Neural cell (in vitro differentiated cells): ENCODE measurements around the gene ITGA3. TPM values are rescaled to one million over a fixed set of nuclear protein-coding genes. Genes with fewer than 3 reads are reported as not detected.

Experiments
- H2AFZ ChIP-seq: fragments of 200-600, 300-800 bp; sonication (generic), shearing (Covaris generic); 2 replicates; pipeline ENCODE4 v1.6.0; 2014; ENCODE audit warnings: low read depth, mild to moderate bottlenecking, antibody characterized with exemption, low read length, moderate library complexity
- H3F3A ChIP-seq: fragments of 200-600 bp; shearing (Covaris generic); 2 replicates; pipeline ENCODE4 v1.6.1; 2016; ENCODE audit warnings: mild to moderate bottlenecking, moderate library complexity, mixed read lengths, antibody characterized with exemption, low read length; ENCODE audit not compliant: insufficient read depth, poor library complexity, severe bottlenecking
- H3K27ac ChIP-seq: fragments of 200-600, 300-800 bp; sonication (generic), shearing (Covaris generic); 2 replicates; pipeline ENCODE4 v1.5.1; 2014; ENCODE audit warnings: mild to moderate bottlenecking, low read length, moderate library complexity
- H3K27me3 ChIP-seq: fragments of 300-800, 200-600 bp; sonication (generic), shearing (Covaris generic); 2 replicates; pipeline ENCODE4 v1.6.0; 2014; ENCODE audit warnings: mild to moderate bottlenecking, low read depth, low read length, moderate library complexity; ENCODE audit not compliant: insufficient read depth
- H3K36me3 ChIP-seq: fragments of 300-800, 200-600 bp; sonication (generic), shearing (Covaris generic); 2 replicates; pipeline ENCODE4 v1.5.1; 2014; ENCODE audit warnings: mild to moderate bottlenecking, antibody characterized with exemption, low read length, moderate library complexity; ENCODE audit not compliant: insufficient read depth
- H3K4me2 ChIP-seq: fragments of 300-800, 200-600 bp; sonication (generic), shearing (Covaris generic); 2 replicates; pipeline ENCODE4 v1.6.0; 2014; ENCODE audit warnings: mild to moderate bottlenecking, low read length
- H3K4me3 ChIP-seq: fragments of 300-800, 200-600 bp; sonication (generic), shearing (Covaris generic); 2 replicates; pipeline ENCODE4 v1.5.1; 2014; ENCODE audit warnings: mild to moderate bottlenecking, low read length, moderate library complexity
- H3K79me2 ChIP-seq: fragments of 200-600 bp; shearing (Covaris generic); replicated peaks from 2 replicates; pipeline ENCODE4 v1.6.0; 2014; ENCODE audit warnings: mild to moderate bottlenecking, low read length, moderate library complexity; ENCODE audit not compliant: insufficient read depth
- H3K9ac ChIP-seq: fragments of 300-800, 200-600 bp; sonication (generic), shearing (Covaris generic); 2 replicates; pipeline ENCODE4 v1.6.1; 2016; ENCODE audit warnings: mild to moderate bottlenecking, low read length, mixed read lengths
- H3K9me2 ChIP-seq: fragments of 200-600 bp; shearing (Covaris generic); 2 replicates; pipeline ENCODE4 v1.6.1; 2016; ENCODE audit warnings: mild to moderate bottlenecking, low read length, mixed read lengths; ENCODE audit not compliant: insufficient read depth
- H3K9me3 ChIP-seq: fragments of 200-600, 300-800 bp; sonication (generic), shearing (Covaris generic); 2 replicates; pipeline ENCODE4 v1.6.1; 2016; ENCODE audit warnings: mild to moderate bottlenecking, mixed run types, low read length, moderate library complexity, mixed read lengths
- H4K20me1 ChIP-seq: fragments of 200-600 bp; shearing (Covaris generic); 2 replicates; pipeline ENCODE4 v1.6.1; 2016; ENCODE audit warnings: mild to moderate bottlenecking, mixed run types; ENCODE audit not compliant: insufficient read depth
- EP300 ChIP-seq: fragments of 450-650 bp; conservative IDR thresholded peaks from 2 replicates; pipeline ENCODE4 v1.6.1; 2014; ENCODE audit warnings: antibody characterized with exemption, mild to moderate bottlenecking, moderate library complexity; ENCODE audit not compliant: poor library complexity, severe bottlenecking
- EZH2 ChIP-seq: fragments of 200-600, 300-800 bp; shearing (Covaris generic), sonication (generic); IDR thresholded peaks from 2 replicates; pipeline ENCODE4 v1.6.1; 2014; ENCODE audit warnings: antibody characterized with exemption, low read length, borderline replicate concordance, mild to moderate bottlenecking; ENCODE audit not compliant: insufficient read depth, poor library complexity, severe bottlenecking
- MXI1 ChIP-seq: fragments of 450-650 bp; conservative IDR thresholded peaks from 2 replicates; pipeline ENCODE4 v1.6.1; 2014; ENCODE audit warnings: antibody characterized with exemption, mild to moderate bottlenecking; ENCODE audit not compliant: poor library complexity, severe bottlenecking
- POLR2AphosphoS5 ChIP-seq: IDR thresholded peaks from 2 replicates; pipeline ENCODE4 v1.6.1; 2012
- RAD21 ChIP-seq: fragments of 450-650 bp; conservative IDR thresholded peaks from 2 replicates; pipeline ENCODE4 v1.6.1; 2014; ENCODE audit warnings: antibody characterized with exemption, mild to moderate bottlenecking, moderate library complexity
- SMC3 ChIP-seq: fragments of 450-650 bp; conservative IDR thresholded peaks from 2 replicates; pipeline ENCODE4 v1.6.1; 2014; ENCODE audit warnings: antibody characterized with exemption, mild to moderate bottlenecking, moderate library complexity; ENCODE audit not compliant: poor library complexity
- TAF1 ChIP-seq: IDR thresholded peaks from 2 replicates; pipeline ENCODE4 v1.6.1; 2012; ENCODE audit warnings: low read depth
- polyA plus RNA-seq: library from polyadenylated mRNA; depleted of rRNA; stranded (reverse); fragments of >200 nt; gene quantifications from 2 replicates; pipeline ENCODE4 v1.2.3, GENCODE V29; 2014
- TF ChIP-seq, protein P1 (sequence below): IDR thresholded peaks from 2 replicates; pipeline ENCODE4 v1.6.1; 2012; ENCODE audit warnings: borderline replicate concordance
- TF ChIP-seq, protein P2 (sequence below): fragments of 450-650 bp; IDR thresholded peaks from 2 replicates; pipeline ENCODE4 v1.5.1; 2014; ENCODE audit warnings: antibody characterized with exemption, mild to moderate bottlenecking, moderate library complexity; ENCODE audit not compliant: poor library complexity, severe bottlenecking

ITGA3 gene
- polyA plus RNA-seq, 1 donor from 2014 or later: 33.0 TPM

DNA sequence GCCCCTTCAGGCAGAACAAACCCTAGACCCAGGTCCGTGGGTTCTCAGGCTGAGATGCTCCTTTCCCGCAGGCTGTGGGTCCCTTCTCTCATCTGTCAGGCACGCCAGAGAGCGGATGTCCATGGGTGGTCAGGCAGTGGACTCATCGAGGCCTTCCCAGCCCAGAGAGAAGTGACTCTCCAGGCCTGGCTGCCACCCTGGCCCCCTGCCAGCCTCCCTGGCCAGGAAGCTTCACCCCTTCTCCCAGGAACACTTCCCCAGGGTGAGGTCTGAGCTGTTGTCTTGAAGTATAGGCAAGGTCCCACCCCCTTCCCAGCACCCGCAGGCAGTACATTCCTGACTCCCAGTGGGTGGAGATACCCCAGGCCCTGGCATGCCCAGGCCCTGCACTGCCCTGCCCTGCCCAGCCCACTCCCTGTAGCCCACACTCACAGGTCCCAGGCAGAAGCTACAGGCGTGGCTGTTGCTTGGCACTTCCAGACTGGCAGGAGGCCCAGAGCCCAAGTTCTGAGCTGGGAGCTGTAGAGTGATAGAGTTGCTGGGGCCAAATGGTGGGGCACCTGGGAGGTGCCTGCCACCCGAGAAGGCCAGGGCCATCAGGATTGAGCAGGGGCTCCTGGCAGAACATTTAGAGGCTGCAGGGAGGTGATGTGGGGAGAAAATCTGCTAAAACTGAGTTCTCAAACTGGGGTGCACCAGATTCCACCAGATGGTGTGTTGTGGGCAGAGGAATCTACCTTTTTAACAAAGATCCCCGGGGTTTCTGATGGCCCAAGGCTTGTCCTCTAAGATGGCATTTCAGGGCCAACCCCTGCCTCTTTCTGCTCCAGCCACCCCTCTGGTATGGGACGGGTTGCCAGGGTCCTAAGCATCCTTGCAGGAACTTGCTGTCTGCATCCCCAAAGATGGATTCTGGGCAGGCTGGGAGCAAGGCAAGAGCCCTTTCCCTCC lies 6.7 kb downstream of the ITGA3 start:
- no peaks in the 10 kb centered on the region for H4K20me1 ChIP-seq
- no peak overlapping the region for H3K9ac ChIP-seq
- H3K79me2 ChIP-seq: no peaks in the 10 kb centered on the region
- H3K9me2 ChIP-seq: no peaks in the 10 kb centered on the region
- H3F3A ChIP-seq: no peaks in the 10 kb centered on the region
- no peak overlapping the region for H3K4me3 ChIP-seq
- no peak overlapping the region for H2AFZ ChIP-seq
- H3K36me3 ChIP-seq: no peaks in the 10 kb centered on the region
- no peak overlapping the region for H3K27ac ChIP-seq
- no peak overlapping the region for H3K4me2 ChIP-seq
- no peak for TF ChIP-seq TAF1
- no peak for TF ChIP-seq EP300
- TF ChIP-seq, protein P1, sequence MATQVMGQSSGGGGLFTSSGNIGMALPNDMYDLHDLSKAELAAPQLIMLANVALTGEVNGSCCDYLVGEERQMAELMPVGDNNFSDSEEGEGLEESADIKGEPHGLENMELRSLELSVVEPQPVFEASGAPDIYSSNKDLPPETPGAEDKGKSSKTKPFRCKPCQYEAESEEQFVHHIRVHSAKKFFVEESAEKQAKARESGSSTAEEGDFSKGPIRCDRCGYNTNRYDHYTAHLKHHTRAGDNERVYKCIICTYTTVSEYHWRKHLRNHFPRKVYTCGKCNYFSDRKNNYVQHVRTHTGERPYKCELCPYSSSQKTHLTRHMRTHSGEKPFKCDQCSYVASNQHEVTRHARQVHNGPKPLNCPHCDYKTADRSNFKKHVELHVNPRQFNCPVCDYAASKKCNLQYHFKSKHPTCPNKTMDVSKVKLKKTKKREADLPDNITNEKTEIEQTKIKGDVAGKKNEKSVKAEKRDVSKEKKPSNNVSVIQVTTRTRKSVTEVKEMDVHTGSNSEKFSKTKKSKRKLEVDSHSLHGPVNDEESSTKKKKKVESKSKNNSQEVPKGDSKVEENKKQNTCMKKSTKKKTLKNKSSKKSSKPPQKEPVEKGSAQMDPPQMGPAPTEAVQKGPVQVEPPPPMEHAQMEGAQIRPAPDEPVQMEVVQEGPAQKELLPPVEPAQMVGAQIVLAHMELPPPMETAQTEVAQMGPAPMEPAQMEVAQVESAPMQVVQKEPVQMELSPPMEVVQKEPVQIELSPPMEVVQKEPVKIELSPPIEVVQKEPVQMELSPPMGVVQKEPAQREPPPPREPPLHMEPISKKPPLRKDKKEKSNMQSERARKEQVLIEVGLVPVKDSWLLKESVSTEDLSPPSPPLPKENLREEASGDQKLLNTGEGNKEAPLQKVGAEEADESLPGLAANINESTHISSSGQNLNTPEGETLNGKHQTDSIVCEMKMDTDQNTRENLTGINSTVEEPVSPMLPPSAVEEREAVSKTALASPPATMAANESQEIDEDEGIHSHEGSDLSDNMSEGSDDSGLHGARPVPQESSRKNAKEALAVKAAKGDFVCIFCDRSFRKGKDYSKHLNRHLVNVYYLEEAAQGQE: no peak
- no peak for TF ChIP-seq MXI1
- TF ChIP-seq RAD21: no peak
- TF ChIP-seq, protein P2, sequence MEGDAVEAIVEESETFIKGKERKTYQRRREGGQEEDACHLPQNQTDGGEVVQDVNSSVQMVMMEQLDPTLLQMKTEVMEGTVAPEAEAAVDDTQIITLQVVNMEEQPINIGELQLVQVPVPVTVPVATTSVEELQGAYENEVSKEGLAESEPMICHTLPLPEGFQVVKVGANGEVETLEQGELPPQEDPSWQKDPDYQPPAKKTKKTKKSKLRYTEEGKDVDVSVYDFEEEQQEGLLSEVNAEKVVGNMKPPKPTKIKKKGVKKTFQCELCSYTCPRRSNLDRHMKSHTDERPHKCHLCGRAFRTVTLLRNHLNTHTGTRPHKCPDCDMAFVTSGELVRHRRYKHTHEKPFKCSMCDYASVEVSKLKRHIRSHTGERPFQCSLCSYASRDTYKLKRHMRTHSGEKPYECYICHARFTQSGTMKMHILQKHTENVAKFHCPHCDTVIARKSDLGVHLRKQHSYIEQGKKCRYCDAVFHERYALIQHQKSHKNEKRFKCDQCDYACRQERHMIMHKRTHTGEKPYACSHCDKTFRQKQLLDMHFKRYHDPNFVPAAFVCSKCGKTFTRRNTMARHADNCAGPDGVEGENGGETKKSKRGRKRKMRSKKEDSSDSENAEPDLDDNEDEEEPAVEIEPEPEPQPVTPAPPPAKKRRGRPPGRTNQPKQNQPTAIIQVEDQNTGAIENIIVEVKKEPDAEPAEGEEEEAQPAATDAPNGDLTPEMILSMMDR: no peak
- no peak for TF ChIP-seq POLR2AphosphoS5
- TF ChIP-seq SMC3: no peak
- no peak for TF ChIP-seq EZH2
- no peaks in the 10 kb centered on the region for H3K9me3 ChIP-seq
- no peaks in the 10 kb centered on the region for H3K27me3 ChIP-seq

DNA sequence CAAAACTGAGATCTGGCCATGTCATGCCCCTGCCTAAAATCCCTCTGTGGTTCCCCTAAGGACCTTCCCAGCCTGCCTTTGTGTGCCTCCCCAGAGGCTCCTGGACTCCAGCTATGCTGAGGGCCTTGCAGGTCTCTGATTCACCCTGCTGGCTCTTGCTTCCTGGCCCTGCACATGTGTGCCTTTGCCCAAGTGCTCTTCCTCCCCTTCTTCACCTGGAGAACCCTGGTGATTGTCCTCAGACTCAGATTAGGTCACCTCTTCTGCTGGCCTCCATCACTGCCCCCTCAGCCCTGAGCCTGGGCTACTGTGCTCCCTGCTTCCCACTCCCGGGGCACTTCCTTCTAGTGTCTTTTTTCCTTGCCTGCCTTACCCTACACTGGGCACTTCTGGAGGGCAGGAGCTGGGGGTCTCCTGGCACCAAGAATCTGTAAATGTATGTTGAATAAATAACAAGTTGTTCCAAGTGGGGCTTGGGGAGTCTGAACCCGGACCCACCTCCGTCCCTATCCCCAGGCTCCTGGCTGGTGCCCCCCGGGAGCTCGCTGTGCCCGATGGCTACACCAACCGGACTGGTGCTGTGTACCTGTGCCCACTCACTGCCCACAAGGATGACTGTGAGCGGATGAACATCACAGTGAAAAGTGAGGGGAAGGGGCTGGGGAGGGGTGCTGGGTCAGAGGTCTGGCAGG lies 7.8 kb downstream of the ITGA3 start:
- H3K4me3 ChIP-seq: no peak overlapping the region
- H3K27me3 ChIP-seq: no peaks in the 10 kb centered on the region
- no peak for TF ChIP-seq MXI1
- H3K27ac ChIP-seq: no peak overlapping the region
- H3K36me3 ChIP-seq: peaks cover 6% of the 10 kb centered on the region
- no peak overlapping the region for H3K9ac ChIP-seq
- no peak overlapping the region for H3K4me2 ChIP-seq
- H3F3A ChIP-seq: no peaks in the 10 kb centered on the region
- no peaks in the 10 kb centered on the region for H4K20me1 ChIP-seq
- H3K79me2 ChIP-seq: no peaks in the 10 kb centered on the region
- H3K9me2 ChIP-seq: no peaks in the 10 kb centered on the region
- no peak overlapping the region for H2AFZ ChIP-seq
- no peaks in the 10 kb centered on the region for H3K9me3 ChIP-seq
